KOPT-K1 (cell line): ENCODE measurements around the gene CRIP1.

ENCODE experiments used
- H3K27ac ChIP-seq: fragments of 200-600 bp; sonication (generic); 2 replicates; pipeline ENCODE4 v1.5.1; 2016; ENCODE audit warnings: antibody characterized with exemption, mild to moderate bottlenecking, low read depth, low read length; ENCODE audit not compliant: poor library complexity, severe bottlenecking
- H3K36me3 ChIP-seq: fragments of 200-600 bp; sonication (generic); 2 replicates; pipeline ENCODE4 v1.5.1; 2017; ENCODE audit warnings: antibody characterized with exemption, mild to moderate bottlenecking, low read length, moderate library complexity; ENCODE audit not compliant: insufficient read depth
- H3K9me3 ChIP-seq: fragments of 200-600 bp; sonication (generic); 2 replicates; pipeline ENCODE4 v1.5.1; 2017; ENCODE audit warnings: antibody characterized with exemption, low read length, mild to moderate bottlenecking; ENCODE audit not compliant: insufficient read depth, poor library complexity, severe bottlenecking

CRIP1 gene

DNA sequence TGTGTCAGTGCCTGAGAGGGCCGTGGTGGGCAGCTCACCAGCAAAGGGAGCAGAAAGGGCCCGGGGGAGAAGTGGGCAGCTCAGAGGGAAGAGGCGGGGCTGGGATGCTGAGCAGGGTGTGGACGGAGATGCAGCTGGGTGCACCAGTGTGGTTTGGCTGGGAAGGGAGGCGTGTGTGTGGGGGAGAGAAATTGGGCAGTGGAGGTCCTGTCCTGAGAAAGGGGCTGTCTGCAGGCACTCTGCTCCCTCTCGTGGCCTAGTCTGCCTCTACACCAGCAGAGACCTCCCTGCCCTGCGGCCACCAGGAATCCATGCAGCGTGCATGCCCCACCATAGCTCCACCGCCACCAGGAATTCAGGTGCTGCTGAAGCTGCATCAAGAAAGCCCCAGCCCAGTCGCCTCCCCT lies 46.1 kb downstream of the CRIP1 start:
- Histone ChIP-seq H3K9me3 (no peaks in the 10 kb centered on the region), H3K27ac (no peak overlapping the region), H3K36me3 (no peaks in the 10 kb centered on the region)

DNA sequence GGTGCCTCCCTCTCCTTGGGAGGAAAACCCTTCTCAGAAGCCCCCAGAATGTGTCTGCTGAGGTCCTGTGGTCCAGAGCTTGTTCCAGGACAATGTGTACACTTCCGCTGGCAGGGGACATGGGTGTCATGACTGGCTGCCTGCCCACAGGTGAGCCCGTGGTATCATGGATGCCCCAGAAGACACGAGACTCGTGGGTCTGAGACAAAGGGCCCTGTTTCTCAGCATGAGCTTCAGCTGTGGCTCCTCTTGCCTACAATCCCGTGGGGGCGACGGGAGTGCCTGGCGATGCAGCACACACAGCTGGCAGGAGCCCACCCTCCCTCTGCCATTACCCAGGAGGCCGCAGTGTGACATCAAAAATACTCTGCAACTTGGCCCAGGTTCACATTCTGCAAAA lies 46.7 kb downstream of the CRIP1 start:
- H3K27ac ChIP-seq = no peak overlapping the region
- no peaks in the 10 kb centered on the region for H3K36me3 ChIP-seq
- no peaks in the 10 kb centered on the region for H3K9me3 ChIP-seq

DNA sequence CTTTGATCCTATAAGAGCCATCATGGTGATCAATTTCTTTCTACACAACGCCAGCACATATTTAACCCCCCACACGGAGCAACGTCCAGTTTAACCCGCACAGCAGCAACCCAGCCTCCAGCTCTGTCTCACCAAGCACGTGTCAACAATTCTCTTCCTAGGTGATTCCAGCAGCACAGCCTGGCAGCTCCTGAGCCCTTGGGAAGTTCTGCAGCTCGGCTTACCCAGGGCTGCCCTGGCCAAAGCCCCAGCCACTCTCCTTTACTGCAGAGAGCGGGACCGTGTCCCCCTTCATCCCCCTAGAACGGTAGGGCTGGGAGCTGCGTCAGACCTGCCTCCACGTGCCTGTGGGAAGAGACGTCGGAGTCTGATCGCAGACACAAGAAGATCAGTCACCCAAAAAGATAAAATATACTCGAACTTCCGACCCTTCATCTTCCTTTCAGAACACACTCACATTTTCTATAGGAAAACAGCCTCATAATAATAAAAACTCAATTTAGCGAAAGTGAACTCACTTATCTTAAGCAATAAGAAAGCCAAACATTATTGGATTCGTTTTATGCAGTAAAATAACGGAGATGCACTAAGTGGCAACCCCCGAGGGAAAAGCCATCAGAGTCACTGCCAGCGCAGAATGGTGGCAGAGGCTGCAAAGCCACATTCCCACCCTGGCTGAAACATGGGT lies 47.3 kb downstream of the CRIP1 start:
- Histone ChIP-seq H3K27ac (no peak overlapping the region), H3K9me3 (no peaks in the 10 kb centered on the region), H3K36me3 (no peaks in the 10 kb centered on the region)

DNA sequence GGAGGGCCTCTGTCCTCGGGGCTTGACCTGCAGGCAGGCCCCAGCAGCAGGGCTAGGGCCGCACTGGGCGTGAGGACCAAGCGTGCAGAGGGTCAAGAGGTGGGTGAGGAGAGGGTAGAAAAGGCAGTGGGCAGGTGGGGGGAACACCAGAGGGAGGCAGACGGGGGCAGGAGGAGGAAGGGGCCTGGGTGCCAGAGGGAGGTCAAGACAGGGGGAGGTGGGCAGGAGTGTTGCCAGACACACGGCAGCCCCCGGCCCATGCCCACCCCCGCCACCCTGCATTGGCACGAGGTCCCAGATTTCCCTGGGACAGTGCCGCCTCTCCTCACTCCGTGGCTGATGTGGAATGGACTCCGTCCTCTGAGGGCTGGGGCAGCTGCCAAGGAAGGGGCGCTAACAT lies 47.9 kb downstream of the CRIP1 start:
- Histone ChIP-seq H3K27ac (no peak overlapping the region), H3K9me3 (no peaks in the 10 kb centered on the region)

DNA sequence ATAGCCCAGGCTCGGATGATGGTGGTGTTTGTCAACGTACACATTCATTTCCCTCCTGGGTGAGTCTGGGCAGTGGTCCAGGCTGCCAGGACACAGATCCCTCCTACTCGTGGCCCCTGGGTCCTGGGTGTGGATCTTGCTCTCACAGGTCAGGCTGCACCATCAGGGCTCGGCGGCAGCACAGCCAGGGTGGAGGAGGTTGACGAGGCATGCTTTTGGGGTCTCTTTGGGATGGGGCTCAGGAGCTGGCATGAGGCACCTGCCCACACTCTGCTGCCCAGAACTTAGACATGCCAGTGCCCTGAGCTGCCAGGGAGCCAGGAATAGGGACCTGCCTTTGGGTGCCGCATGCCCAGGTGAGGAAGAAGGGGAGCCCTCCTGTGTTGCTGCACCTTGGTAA lies 49.4 kb downstream of the CRIP1 start:
- no peak overlapping the region for H3K27ac ChIP-seq
- H3K36me3 ChIP-seq = no peaks in the 10 kb centered on the region
- no peaks in the 10 kb centered on the region for H3K9me3 ChIP-seq

More for the DNA sequence above, 47.9 kb downstream of the CRIP1 start:
- H3K36me3 ChIP-seq = no peaks in the 10 kb centered on the region

DNA sequence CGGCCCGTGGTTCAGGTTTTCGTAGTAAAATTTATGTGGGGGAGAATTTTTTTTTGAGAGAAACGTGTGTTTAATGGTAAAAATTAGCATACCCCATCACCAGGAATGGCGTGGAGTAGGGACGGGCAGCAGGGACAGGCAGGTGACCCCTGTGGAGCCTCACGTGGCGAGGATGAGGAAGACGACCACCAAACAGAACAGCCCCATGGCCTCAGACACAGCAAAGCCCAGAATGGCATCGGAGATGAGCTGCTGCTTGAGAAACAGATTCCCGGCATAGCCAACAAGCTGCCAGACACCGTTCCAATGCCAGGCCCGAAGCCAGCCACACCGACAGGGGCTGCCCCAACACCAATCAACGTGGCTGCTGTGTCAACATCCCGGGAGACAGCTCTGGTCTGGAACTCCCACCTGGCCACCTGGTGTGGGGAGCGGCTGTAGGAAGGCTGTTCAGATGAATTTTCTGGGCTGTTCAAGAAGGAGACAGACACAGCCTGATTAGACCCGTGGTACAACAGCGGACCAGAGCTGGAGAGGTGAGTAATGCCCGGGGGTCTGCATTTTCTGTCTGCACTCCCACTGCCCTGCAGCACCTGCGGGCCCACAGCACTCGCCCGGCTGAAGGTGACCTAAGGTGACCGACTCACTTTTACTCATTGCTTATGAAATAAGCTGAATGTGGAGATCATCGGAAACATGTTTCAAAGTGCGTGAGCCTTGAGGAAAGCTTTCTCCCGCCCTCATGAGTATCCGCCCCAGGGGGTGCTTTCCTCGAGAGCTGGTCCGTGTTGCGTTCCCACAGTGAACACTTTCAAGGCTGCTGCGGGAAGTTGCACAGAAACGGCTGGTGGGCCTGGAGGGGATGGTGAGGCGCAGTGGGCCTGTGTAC lies 50.2 kb downstream of the CRIP1 start:
- H3K9me3 ChIP-seq = no peaks in the 10 kb centered on the region
- no peak overlapping the region for H3K27ac ChIP-seq
- H3K36me3 ChIP-seq = no peaks in the 10 kb centered on the region

DNA sequence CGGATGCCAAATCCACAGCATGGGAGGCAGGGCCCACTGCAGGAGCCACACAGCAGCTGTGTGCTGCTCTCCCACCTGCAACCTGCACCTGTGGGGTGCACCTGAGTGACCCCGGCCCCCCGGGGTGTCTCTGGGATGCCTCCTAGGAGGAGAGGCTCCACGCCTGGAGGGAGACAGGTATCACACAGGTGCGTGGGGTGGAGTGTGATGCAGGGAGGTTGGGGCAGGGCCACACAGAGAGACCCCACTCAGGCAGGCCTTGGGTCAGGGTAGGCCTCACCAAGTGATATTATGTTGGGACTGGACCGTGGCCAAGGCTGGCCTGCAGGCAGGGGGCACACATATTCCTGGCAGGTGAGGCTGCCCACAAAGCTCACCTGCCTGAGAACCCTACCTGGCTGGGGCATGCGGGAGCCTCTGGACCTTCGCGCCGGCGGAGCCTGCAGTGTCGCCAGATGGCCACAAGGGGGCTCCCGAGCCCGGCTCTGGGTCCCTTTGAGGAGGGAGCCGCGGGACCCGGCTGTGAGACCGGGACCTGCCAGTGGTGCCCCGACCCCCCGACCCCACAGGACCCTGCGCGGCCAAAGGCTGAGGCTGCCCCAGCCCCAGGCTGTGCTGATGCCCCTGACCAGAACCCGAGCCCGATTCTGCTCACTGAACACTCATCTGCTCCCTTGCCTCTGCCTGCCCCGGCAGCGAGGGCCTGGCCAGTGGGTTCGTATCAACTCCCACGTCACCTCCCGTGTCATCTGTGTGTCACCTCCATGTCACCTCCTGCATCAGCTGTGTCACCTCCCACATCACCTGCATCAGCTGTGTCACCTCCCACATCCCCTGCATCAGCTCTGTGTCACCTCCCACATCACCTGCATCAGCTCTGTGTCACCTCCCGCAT lies 51.1 kb downstream of the CRIP1 start:
- Histone ChIP-seq H3K9me3 (no peaks in the 10 kb centered on the region), H3K36me3 (no peaks in the 10 kb centered on the region), H3K27ac (no peak overlapping the region)
